ENCODE results near the gene MDN1.

Gene MDN1

GRCh38 chr6:89834884-89835792 lies 15.5 kb upstream of the MDN1 start:
- no peak for TF ChIP-seq GATA2 (IDR thresholded peaks at IDR 0.05; ENCODE audit: low read depth, low read length)
- no peak for TF ChIP-seq GATA3 (IDR thresholded peaks at IDR 0.05; ENCODE audit: low read depth, low read length)

DNA sequence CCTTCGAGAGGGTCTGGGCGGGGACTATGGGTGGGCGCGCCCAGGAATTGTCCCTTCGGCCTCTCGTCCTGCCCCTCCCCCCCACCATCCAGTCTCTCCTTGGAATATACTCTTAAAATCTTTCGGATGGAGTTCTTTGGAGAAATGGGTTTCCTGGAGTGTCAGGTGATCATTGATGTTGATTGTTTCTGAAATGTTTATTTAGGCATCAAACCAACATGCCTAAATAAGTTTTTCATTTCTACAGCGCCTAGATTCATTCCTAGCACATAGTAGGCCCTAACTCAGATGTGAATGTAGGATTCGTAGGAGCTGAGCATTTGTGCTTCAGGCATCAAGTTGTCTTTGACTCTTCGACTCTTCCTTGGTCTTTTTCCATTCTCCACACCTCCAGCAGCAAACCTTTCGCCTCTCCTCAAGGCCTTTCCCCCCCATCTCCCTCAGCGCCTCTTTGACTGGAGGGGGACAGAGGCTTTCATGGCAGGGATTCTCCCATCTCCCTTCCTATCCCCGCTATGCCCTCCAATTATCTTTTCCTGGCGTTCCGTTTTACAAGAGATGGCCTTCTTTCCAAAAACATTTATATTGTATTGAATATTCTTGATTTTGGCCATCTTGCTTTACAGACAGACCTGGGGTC lies 10.7 kb upstream of the MDN1 start:
- no peak for TF ChIP-seq GATA3 (IDR thresholded peaks at IDR 0.05; ENCODE audit: low read depth, low read length)
- no peak for TF ChIP-seq GATA2 (IDR thresholded peaks at IDR 0.05; ENCODE audit: low read depth, low read length)

- TF ChIP-seq GATA3 (IDR thresholded peaks at IDR 0.05; ENCODE audit: low read depth, low read length) (no peak), GATA2 (IDR thresholded peaks at IDR 0.05; ENCODE audit: low read depth, low read length) (no peak)
Observed at GRCh38 chr6:89829472-89830169, 10.0 kb upstream of the MDN1 start, which contains the start of gene CASP8AP2. TSS of gene CASP8AP2 (plus strand) at chr6:89829880.

DNA sequence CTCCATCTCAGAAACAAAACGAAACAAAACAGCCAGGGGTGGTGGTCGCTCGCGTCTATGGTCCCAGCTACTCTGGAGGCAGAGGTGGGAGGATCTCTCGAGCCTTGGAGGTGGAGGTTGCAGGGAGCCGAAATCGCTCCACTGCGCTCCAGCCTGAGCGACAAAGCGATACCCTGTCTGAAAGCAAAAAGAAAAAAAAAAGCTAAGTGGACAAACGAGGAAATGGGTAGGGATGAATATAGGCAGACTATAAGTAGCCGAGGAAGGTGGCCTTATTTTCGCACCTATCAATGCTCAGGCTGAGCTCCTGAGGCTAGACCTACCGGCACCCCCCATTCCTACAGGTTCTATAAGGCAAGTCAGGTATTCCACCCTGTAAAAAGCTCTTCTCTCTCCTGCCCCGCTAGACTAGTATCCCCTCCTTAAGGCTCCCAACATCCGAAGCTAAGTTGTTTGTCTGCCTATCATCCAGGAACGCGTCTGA lies 9.4 kb upstream of the MDN1 start:
- TF ChIP-seq GATA2 (IDR thresholded peaks at IDR 0.05; ENCODE audit: low read depth, low read length) (no peak), GATA3 (IDR thresholded peaks at IDR 0.05; ENCODE audit: low read depth, low read length) (no peak)

DNA sequence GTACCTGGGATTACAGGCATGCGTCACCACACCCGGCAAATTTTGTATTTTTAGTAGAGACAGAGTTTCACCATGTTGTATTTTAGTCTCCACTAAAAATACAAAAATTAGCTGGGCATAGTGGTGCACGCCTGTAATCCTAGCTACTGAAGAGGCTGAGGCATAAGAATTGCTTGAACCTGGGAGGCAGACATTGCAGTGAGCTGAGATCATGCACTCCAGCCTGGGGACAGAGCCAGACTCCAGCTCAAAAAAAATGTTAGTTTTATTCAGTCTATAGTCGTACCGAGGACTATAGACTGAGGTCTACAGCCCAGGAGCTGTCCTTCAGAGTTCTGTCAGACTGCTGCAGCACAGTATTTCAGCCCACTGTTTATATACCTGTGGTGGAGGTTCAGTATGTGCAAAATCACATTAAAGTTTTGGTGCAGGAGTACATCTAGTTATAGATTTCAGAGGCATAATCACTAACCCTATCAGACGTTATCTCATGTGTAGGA lies 6.5 kb upstream of the MDN1 start:
- no peak for TF ChIP-seq GATA2 (IDR thresholded peaks at IDR 0.05; ENCODE audit: low read depth, low read length)

DNA sequence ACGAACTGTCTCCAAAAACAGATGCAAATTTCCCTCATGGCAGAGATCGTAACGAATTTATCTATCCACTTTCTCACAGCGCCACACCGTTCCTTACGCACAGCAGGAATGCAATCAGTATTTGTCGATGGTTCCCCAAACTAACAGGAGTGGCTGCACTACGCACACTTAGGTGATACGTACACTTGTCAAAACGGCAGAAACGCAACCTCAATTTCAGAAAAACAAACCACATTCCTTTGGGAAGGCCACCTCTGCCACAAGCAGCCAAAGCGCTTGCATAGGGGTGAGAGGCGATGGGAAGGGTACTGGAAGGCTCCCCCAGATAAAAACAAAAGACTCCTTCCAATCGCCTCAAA lies 638 bp downstream of the MDN1 start:
- no peak for TF ChIP-seq GATA2 (IDR thresholded peaks at IDR 0.05; ENCODE audit: low read depth, low read length)
- TF ChIP-seq GATA3 (IDR thresholded peaks at IDR 0.05; ENCODE audit: low read depth, low read length): no peak

DNA sequence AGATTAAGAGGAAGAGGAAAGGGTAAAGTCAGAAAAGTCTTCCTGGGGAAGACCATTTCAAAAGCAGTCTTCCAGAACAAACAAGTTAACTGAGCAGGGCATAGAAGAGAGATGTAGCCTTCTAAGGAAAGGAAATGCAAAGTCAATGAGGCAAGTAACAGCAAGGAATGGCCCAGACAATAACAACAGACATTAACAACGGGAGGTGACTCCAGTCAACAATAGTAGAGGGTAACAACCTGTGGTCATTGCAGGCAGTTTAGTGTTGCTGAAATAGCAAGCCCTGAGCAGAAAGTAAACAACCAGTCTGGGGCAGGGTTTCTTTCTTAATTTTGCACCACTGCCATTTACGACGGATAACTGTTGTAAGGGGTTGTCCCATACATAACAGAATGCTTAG lies 2.1 kb downstream of the MDN1 start:
- TF ChIP-seq GATA3 (IDR thresholded peaks at IDR 0.05; ENCODE audit: low read depth, low read length): no peak
- no peak for TF ChIP-seq GATA2 (IDR thresholded peaks at IDR 0.05; ENCODE audit: low read depth, low read length)

DNA sequence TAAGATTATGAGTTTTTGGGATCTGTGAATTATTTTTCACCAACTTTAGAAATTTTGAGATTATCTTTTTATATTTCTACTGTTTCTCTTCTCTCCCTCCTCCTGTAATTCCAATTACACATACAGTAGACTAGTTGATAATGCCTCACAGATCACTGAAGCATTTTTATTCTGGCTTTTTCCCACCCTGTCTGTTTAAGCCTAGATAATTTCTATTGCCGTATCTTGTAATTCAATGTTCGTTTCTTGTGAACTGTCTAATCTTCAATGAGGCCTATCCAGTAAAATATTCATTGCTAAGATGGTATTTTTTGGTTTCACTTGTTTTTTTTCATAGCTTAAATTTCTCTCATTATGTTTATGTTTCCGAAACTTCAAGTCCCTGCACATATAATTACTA lies 12.0 kb downstream of the MDN1 start:
- no peak for TF ChIP-seq GATA2 (IDR thresholded peaks at IDR 0.05; ENCODE audit: low read depth, low read length)
- no peak for TF ChIP-seq GATA3 (IDR thresholded peaks at IDR 0.05; ENCODE audit: low read depth, low read length)

DNA sequence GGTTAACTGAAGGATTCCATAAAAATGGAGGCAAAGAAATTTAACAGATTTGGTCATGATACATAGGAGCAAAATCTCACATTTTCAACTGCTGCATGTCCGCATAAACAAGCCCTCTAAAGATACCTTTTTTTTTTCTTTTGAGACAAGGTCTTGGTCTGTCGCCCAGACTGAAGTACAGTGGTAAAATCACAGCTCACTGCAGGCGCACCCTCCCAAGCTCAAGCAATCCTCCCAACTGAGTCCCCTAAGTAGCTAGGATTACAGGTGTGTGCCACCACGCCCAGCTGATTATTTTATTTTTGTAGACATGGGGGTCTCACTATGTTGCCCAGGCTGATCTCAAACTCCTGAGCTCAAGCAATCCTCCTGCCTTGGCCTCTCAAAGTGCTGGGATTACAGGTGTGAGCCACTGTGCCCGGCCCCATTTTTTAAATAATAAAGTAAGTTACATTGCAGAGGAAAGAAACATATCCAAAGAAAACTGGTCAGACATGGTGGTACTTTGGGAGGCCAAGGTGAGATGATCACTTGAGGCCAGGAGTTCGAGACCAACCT lies 13.7 kb downstream of the MDN1 start:
- TF ChIP-seq GATA3 (IDR thresholded peaks at IDR 0.05; ENCODE audit: low read depth, low read length): no peak
- no peak for TF ChIP-seq GATA2 (IDR thresholded peaks at IDR 0.05; ENCODE audit: low read depth, low read length)

GRCh38 chr6:89803271-89803670 lies 16.3 kb downstream of the MDN1 start:
- TF ChIP-seq GATA3 (IDR thresholded peaks at IDR 0.05; ENCODE audit: low read depth, low read length): no peak
- TF ChIP-seq GATA2 (IDR thresholded peaks at IDR 0.05; ENCODE audit: low read depth, low read length): no peak

- no peak for TF ChIP-seq GATA3 (IDR thresholded peaks at IDR 0.05; ENCODE audit: low read depth, low read length)
- no peak for TF ChIP-seq GATA2 (IDR thresholded peaks at IDR 0.05; ENCODE audit: low read depth, low read length)
Observed at GRCh38 chr6:89799756-89800155, 19.8 kb downstream of the MDN1 start.

DNA sequence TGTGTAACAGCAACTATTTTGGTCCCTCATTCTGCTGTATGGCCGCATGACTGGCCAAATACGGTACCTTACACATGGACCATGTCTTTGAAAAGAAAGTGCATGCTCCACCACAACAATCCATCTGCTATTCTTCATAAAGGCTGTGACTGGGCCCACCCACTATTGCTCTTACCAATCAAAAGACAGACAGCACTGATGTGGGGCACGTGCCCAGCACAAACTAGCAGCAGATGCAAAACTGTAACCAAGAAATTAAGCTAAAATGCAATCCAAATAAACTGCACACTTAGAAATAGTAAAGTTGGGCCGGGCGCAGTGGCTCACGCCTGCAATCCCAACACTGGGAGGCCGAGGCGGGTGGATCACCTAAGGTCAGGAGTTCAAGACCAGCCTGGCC lies 20.5 kb downstream of the MDN1 start:
- no peak for TF ChIP-seq GATA2 (IDR thresholded peaks at IDR 0.05; ENCODE audit: low read depth, low read length)
- TF ChIP-seq GATA3 (IDR thresholded peaks at IDR 0.05; ENCODE audit: low read depth, low read length): no peak

DNA sequence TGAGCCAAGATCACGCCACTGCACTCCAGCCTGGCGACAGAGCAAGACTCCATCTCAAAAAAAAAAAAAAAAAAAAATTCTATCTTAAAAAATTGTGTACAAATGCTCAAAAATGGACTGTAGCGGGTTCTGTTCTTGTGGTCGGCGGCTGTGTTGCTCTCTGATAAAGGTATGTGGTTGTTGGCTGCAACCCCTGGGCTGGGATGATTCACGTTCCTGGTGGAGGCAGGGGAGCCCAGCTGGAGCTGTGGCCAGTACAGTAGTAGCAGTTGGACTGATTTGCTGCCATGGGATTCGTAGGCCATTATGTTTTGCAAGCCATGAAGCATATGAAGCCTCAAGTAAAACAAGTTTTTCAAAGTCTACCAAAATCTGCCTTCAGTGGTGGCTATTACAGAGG lies 22.3 kb downstream of the MDN1 start:
- TF ChIP-seq GATA2 (IDR thresholded peaks at IDR 0.05; ENCODE audit: low read depth, low read length) (no peak), GATA3 (IDR thresholded peaks at IDR 0.05; ENCODE audit: low read depth, low read length) (no peak)

DNA sequence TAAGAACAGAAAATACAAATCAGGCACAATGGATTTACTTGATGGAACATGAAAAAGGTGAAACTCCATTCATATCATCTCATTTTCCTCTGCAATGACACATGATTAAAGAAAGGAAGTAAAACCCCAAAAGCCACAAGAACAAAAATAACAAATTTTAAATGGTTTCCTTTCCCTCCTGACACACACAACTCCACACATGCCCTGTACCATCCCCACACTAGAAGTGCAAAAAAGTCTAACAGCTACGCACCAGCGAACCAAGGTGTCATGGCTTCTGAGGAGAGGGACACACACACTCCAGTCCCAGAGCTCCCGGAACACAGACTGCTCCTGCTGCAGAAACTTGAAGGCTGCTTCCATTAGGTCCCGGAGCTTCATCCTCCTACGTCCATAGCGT lies 25.3 kb downstream of the MDN1 start:
- TF ChIP-seq GATA3 (IDR thresholded peaks at IDR 0.05; ENCODE audit: low read depth, low read length): no peak

Data from SH-SY5Y (cell line).